GM19193 (cell line): Measurements from ENCODE around the gene PPM1L.

ENCODE experiments used
- POLR2A ChIP-seq: IDR thresholded peaks from 4 replicates; pipeline ENCODE4 v1.6.1; 2011; ENCODE audit not compliant: insufficient read depth, insufficient read length; ENCODE audit errors: extremely low read depth

Gene PPM1L

DNA sequence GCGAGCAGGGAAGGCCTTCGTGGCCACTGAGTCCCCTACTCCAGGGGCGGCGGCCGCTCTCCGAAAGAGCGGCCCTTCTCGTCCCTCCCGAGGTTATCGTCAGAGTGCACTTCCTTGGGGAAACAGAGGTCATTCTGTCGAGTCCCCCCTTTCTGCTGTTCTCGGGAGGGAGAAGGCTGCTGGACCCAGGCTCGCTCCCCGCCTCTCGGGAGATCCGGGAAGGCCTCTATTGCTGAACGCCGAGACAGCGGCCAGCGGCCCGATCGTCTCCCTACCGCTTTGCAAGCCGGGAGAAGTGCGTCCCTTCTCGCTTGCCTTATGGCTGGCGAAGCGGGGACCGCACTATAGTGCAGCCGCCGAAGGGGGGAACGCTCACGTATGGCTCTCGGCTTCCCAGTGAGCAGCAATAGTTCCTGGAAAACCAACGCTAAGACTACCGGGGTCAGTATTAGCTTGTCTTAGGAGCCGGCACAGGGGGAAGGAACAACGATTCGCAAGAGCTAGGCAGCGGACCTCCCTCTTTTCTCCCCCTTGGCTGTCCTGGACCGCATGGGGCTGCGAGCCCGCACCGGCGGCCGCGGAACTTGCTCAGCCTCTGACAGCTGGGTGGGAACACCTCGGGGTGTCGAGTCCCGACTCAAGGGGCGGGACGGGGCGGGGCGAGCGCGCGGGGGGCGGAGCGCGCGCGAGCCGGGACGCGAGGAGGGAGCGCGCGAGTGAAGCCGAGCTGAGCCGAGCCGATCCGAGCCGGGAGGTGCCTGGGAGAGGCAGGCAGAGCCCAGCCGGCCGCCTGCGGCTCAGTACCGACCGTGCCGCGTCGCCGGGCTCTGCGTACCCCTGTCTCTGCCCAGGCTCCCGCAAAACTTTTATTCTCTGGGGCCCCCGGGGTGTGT is 930 bp upstream of the PPM1L start:
- peak; percentile 60 for TF ChIP-seq POLR2A

DNA sequence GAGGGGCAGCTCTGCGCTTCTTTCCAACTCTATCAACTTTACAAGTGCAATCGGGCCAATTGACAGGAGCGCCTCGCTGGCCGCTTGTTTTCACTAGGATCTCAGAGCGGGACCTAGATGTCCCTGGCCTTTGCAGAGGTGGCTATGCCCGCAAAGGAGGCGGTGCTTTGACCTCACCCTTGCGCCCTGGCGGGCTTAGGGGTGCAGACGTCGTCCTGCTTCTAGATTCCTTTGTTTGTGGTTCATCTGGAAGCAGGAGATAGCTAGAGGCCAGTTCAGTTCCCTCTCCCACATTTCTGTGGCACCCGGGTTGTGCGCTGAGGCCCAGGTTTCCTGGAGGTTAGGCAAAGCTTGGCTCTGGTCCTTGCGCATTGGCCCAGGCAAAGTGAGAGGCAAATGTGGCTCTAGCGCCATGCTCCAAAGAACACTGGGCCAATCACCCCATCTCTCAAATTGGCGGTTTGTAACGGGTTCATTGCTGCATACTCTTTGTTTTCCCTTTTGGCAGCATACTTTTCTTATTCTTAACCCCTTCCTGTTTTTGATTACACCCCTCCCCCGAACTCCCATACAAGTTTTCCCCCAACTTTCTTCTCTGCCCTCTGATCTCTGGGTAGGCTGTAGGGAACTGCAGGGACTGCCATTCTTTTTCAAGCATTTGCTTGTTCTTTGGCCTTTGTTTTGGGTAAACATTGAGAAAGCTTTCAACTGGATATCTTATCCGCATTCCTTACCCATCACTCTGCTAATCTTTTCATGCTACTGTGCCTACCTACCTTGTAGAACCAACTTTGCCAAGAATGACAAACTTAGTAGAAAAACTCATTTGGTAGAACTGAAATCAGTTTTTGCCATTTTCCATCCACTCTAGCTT is 1.4 kb downstream of the PPM1L start:
- no peak for TF ChIP-seq POLR2A

DNA sequence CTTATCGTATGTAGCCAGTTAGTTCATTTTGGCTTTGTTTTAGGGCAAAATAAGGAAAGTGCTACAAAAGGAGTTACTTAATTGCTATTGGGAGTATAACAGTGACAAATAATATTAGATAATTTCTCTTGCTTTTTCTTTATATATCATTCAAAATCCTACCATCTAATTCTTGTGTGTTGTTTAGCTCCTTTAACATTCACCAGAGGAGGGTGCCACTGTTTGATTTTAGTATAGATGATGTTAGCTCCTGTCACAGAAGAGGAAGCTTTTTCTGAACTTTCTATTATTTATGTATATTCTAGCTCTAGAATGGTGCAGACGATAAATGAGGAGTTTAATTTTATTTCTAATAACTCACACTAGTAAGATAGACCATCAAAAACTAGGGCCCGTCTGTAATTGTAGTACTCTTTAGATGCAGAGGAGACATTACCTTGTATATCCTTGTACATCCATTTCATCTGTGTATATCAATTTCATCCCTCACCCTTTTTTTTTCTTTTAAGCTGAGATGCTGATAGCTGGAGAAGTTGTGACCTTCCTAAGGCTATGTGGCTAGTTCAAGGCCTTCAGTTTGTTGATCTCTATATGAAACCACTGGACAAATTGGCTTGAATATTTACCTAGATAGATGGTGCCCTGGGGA is 3.0 kb downstream of the PPM1L start:
- no peak for TF ChIP-seq POLR2A

GRCh38 chr3:160763073-160763472 is 7.0 kb downstream of the PPM1L start:
- no peak for TF ChIP-seq POLR2A

- TF ChIP-seq POLR2A = no peak
Observed at GRCh38 chr3:160765211-160765610, 9.2 kb downstream of the PPM1L start.

GRCh38 chr3:160768031-160768430 is 12.0 kb downstream of the PPM1L start:
- TF ChIP-seq POLR2A = no peak

- no peak for TF ChIP-seq POLR2A
Observed at GRCh38 chr3:160768918-160769317, 12.9 kb downstream of the PPM1L start.

- no peak for TF ChIP-seq POLR2A
Observed at GRCh38 chr3:160771811-160772459, 15.9 kb downstream of the PPM1L start.

DNA sequence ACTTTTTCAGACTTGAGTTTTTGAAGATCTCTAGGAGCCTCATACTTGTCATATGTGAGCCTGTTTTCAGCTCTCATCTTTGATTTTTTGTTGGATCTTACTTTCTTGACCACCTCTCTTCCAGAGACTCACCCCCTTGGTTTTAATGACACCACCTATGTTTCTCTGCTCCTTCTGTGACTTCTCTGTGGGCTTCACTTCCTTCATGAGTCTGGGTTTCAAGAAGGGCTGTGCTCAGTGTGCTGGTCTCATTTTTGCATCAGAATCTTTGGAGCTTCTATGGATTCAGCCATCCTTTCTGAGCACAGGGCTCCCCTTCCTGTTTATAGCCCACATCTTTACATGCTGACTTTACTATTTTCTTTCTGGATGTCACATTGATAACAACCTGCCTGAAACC is 17.7 kb downstream of the PPM1L start:
- TF ChIP-seq POLR2A = no peak

GRCh38 chr3:160774172-160774571 is 18.1 kb downstream of the PPM1L start:
- TF ChIP-seq POLR2A = no peak

GRCh38 chr3:160778480-160778879 is 22.4 kb downstream of the PPM1L start:
- TF ChIP-seq POLR2A = no peak

DNA sequence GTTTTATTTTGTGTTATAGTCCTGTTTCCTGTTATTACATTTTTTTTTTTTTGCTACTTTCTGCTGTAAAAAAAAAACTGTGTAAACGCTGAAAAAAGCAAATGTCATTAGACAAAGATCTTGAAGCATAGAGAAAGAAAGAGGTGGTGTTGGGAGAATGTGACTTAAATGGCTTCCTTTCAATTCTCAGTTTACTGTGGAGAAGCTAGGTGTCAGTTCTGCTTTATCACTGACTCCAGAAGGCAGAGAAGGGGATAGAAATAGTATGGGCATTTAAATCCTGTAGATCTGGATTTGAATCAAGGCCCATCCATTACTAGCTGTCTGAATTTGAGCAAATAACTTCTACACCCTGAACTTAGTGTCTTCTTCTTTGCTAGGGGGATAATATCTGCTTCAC is 23.0 kb downstream of the PPM1L start:
- TF ChIP-seq POLR2A = no peak

DNA sequence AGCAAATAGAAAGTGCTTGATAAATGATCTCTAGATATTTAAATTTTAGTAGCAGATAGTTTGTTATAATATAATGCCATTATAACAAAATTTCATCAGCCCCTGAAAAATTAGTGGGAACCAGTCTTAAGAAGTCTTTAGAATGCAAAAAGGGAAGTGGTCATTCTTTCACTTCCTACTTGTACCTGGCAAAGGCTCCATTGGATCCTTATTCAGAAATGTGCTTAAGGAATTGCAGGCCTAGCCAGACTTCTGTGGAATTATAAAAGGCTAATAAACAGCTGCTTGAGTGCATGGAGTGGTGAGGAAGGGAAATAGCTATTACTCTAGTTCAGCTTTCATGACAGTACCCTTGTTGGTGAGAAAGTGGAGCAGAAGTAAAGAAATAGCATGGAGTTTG is 24.2 kb downstream of the PPM1L start:
- TF ChIP-seq POLR2A = no peak

- no peak for TF ChIP-seq POLR2A
Observed at GRCh38 chr3:160781402-160781801, 25.4 kb downstream of the PPM1L start.

- TF ChIP-seq POLR2A = no peak
Observed at GRCh38 chr3:160781863-160782262, 25.8 kb downstream of the PPM1L start.
